Activated T-helper 9 cell treated with anti-CD3 and anti-CD28 coated beads, Interleukin-2, amount 50 U/mL, for 16 hours (primary cell): ENCODE results near the gene DUSP9.

Experiments
- DNase-seq: peaks from one replicate; pipeline ENCODE4 v3.0.0-alpha.2; 2020; ENCODE audit warnings: low read depth

DUSP9 gene

DNA sequence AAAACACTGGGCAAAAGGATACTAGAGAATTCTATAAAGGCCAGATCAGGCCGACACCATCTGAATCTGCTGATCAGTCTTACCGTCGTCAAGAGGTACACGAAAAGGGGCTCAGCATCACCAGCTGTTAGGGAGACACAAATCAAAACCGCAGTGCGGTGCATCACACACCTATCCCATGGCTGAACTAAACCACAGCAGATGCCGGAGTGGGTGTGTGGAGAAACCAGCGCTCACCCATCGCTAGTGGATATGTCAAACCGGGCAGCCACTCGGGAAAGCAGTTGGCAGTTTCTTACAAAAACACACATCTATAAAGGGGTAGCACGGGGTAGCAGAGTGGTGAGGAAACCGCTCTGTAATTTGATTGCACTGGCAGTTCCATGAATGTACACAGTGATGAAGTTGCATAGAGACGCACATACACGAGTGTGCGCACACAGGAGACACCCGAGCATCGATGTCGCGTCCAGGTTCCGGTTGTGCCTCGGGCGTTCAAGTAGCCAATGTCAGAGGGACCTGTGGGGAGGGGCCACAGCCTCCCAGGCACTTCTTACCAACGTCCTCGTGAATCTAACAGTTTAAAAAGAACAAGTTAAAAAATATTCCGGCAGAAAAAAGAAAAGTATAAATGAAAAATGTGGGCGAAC is 24.9 kb upstream of the DUSP9 start:
- no peak for DNase-seq

DNA sequence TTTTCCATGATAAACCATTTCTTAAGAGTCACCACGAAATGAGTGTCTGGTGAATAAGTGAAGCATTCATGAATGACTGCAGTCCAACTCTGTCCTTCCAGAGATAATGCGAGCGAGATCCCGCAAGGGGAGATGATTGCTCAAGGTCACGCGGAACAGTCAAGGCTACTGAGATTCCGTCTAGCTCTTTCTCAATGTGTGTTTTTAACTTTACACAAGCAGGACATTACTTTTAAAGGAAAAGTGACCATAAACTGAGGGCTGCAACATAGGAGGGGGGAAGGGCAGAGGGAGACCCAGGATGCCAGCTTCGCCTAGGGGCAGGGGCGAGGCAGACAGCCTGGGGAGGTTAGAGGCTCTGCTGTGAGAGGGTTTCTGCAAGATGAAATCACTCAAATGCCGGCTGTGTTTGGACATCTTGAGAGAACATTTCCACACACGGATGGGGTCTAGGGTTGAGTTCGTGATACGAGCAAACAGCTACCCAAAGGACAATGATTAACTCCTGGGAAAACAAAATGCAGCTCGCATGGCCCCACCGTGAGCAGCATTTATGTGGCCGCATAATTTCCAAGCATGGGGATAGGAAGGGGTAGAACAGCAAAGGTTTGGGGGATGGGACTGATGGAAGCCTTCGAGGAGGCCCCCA is 24.2 kb upstream of the DUSP9 start:
- no peak for DNase-seq

DNA sequence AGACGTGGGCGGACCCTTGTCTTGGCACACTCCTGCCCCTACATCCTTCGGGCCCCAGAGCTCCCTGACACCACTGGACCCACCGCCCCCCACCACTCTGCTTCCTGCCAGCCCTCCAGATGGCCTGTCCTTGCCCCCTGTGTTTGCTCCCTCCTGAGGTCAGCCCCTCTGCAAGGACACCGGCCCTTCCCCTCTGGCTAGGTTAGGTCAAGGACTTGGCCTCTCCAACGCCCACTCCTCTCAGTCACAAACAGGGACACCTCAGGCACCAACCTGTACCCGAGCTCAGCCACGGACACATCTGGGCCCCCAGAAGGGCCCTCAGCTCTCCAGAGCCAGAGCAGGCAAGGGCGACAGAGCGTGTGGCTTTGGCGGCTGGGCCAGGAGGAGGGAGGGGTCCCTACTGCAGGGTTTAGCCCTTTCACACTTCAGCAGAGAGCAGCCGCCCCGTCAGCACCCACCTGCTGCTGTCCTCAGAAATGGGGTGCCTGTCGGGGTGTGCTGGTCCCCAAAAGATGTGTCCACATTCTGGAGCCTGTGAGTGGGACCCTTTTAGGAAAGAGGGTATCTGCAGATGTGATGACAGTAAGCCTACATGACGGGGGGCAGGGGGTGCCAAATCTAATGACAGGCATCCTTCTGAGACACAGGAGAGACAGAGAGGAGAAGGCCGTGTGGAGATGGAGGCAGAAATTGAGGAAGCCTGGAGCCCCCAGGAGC is 23.5 kb upstream of the DUSP9 start:
- no peak for DNase-seq

DNA sequence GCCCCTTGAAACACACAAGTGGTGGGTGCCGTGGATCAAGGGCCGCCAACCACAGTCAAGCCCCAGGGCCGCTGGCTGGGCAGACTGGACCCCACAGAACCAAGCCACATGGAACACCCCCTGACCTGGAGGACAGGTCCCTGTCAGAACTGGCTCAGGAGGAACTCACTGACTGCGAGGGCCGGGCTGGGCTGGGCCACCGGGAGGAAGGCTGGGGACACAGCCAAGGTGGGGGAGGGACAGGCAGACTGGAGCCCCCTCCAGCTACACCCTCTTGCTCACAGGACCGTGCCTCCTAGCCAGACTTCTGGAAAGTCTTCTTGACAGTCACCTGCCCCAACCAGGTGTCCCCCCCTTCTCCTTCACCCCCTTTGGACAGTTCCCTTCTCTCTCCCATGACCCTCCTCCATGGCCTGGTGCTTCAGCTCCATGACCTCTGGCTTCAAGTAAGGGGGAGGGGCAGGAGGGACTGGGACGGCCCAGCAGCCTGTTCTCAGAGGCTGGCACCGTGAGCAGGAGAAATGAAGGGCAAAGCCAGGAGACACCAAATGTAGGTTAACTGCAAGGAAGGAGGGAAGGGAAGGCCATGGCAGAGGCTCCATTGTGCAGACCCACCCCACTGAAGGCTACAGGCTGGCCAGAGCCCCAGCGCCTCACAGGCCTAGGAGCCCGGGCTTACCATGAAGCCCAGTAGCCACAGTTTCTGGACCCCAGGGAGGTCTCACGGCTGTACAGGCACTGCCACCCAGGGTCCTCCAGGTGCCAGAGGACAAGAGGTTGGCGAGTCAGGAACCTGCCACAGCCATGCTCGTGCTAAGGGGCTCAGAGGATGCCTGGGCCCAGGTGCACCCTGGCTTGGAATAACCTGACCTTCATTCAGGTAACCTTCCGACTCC is 22.6 kb upstream of the DUSP9 start:
- DNase-seq: no peak

DNA sequence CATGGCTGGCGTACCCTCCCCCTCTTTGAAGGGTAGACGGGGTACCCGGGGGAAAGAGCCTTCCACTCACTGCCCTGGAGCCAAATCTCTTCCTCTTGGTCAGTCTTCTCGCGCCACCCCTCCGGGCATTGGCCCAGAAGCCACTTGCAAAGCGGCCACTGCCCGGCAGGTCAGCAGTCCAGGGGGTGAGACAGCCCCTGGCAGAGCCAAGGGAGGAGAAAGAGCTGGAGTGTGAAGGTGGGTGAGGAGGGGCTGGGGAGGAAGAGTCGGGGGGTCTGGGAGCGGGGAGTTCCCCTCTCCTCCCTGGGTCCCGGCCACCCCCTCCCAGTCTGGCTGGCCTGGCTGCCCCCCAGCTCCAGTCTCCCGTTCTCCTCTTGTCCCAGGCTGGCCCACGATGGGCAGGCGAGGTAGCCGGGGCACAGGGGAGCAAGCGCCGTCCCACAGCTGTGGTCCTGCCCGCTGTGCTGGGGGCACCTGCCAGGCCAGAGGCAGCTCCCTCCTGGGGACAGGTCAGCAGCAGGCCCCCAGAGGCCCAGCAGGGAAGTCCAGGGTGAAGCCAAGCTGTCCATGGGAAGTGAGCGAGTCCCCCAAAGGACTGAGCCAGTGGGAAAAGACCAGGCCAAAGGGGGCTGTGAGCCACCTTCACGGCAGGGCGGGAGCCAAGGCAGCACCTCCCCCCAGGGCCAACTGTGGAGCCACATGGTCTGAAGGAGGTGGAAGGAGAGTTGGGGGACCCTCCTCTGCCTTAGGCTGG is 21.6 kb upstream of the DUSP9 start:
- DNase-seq: no peak

DNA sequence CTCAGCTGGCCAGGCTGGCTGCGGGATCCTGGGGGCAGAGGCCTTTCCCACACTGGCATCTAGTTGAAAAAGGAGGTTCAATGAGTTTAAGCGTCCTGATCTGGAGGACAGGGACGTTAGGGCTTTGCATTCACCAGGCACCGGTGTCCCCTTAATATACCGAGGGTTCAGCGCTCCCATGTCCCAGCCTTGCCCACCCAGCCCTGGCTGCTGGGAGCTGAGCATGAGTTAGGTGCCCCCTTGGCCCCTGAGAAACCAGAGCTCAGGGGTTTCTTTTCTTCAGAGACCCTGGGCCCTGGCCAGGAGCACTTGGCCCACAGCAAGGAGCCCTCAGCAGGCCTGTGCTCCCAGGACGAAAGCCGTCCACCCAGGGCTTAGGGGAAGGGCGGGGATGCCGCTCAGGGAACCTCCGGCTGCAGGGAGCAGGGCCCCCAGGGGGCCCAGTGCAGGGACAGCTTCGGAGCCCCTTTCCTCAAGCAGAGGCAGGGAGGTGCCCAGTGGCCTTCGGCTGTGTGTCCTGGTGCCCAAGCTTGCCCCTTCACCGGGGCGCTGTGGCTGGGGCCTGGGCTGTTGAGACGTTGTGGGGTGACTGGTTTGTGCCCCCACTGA is 20.9 kb upstream of the DUSP9 start:
- no peak for DNase-seq

DNA sequence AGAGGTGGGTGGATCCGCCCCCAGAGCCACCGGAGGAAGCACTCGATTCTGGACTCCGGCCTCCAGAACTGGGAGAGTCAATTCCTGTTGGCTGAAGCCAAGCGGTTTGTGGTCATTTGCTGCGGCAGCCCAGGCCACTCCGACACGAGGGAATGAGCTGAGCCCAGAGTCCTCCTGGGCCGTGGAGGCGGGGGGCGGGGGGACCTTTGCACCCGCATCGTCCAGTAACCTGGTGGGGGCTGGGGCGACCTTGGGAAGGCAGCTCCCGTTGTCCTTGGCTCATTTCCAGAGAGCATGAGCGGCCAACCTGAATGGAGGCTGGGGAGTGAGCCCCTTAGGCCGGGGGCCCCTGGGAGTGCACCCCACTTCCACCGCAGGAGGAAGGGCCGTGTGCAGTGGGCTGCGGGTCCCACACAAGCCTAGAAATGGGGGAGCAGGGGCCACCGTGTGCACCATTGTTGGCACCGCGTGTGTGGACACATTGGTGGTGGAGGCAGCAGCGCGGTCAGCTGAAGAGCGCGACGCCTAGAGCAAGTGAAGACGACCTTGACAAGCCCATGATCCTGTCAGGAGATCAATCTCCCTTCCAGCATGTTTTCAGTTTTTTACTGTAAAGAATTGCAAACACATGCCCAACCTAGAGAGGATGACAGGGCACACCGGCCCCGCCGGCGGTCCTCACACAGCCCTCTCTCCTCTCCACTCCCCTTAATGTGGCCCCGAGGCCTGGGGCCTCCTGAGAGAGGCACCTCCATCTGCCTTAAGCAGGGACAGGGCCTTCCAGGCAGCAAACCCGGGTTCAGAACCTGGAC is 19.9 kb upstream of the DUSP9 start:
- DNase-seq: no peak

DNA sequence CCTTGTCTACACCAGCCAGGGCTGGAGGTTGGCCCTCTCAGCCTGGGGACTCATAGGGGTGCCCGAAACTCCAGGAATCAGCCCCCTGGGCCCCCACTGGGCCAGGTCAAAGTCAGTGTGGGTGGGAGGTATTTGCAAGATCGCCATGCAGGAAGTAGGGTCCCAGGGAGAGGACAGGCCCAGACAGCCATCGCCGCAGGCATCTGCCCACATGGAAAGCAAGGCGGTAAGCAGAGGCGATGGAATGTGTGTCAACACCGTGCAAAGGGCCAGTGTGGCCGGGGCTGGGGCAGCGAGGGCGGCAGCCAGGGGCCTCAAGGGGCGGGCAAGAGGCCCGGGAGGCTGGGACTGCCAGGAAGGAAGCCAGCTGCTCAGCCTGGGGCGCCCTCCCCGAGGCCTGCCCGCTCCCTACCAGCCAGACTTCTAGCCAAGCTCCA is 19.3 kb upstream of the DUSP9 start:
- no peak for DNase-seq

DNA sequence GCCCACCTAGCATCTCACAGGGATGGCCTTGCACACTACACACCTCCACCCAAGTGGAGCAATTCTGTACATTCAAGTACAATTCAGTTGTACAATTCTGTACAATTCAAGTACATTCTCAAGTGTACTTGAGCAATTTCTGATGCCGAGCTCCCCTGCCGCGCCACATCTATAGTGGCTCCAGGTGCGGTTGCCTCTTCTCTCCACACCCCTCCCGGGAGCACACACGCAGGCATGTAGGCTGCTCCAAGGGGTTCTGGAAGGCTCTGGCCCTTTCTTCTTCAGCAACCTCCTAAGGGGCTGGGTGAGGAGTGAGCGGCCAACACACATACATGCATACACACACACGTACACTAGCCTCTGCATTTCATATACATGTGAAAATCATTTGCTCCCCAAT is 18.9 kb upstream of the DUSP9 start:
- DNase-seq: no peak

DNA sequence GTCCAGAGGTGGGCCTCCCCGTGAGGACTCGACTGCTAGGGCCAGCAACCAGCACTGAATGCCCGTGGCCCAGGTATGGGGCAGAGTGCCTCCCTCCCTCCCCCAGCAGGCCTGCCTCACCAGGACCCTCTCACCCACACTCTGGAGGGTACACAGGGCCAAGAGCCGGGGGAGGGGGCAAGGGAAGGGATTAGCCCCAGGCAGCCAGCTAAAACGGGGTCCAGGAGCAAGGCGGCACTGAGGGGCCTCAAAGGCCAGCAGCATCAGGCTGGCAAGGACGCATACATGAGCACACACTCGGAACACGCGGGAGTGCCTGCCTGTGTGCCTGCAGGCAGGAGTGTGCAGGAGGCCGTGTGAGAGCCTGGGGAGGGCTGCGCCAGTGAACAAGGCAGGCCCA is 18.3 kb upstream of the DUSP9 start:
- DNase-seq: no peak

DNA sequence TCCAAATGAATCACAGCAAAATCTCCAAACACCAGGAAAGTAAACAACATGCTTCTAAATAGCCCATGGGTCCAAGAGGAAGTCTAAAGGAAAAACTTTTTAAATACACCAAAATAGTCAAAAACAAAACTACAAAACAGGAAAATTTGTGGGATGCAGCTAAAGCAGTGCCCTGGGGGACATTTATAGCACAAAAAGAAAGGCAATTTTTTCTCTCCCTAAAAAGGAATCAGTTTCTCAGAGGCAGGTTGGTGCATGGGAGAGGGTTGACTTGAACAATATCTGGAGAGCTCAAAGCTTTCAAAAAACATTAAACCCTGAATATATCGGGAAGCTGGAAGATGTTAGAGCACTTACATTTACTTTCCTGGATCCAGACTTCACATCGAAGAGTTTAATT is 15.7 kb upstream of the DUSP9 start:
- DNase-seq: no peak

DNA sequence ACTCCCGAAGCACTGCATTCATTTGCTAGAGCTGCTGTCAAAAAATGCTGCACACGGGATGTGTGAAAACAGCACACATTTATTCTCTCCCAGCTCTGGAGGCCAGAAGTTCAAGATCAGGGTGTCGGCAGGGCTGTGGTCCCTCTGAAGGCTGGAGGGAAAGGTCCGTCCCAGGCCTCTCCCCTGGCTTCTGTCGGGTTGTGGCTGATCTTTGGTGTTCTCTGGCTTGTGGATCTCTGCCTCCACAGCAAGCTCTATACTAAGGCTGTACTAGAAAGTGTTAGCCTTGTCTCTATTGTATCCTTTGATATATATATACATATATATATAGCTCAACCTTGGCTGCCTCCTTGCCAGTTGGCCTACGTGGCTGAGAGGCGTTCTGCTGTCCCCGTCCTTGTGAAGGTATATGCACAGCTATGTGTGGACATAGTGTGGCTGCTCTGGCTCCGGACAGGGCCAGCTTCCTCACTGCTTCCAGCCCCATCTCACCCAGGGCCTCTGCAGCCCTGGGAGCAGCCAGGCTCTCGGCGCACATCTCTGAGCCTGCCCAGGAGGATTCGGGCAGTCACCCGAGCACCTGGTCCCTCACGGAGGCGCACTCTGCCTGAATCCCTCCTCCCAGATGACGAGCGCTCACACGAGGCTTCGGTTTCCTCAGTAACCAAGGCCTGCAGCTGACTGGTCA is 15.0 kb upstream of the DUSP9 start:
- DNase-seq: no peak

DNA sequence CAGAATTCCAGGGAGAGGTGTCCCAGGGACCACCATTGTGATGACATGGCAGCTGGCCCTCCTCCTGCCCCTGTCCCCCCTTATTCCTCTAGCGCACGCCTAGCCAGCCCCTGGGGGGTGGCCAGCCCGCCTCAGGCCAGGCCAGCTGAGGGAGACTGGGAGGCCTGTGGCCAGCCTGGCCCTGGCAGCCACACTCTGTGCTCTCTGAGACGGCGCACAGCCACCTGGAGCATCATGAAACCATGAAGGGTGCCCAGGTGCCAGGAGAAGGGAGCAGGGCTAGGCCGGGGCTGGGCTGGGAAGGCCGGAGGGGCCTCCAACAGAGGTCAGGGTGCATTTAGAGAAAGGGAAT is 14.4 kb upstream of the DUSP9 start:
- DNase-seq: no peak

DNA sequence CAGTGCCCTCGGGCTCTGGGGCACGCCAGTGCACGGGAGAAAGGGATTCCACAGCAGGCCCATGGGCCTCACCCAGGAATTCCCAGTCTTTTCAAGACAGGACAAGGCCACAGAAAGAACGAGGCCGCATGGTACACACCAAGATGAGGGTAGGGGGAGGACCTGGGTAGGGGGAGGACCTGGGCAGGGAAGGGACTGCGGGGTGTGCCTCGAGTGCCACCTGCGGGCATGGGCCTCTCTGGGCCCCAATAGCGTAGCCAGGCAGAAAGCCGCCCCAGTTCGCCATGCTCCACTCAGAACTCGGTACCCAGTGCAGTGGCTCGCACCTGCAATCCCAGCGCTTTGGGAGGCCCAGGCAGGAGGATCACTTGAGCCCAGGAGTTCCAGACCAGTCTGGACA is 14.0 kb upstream of the DUSP9 start:
- no peak for DNase-seq

DNA sequence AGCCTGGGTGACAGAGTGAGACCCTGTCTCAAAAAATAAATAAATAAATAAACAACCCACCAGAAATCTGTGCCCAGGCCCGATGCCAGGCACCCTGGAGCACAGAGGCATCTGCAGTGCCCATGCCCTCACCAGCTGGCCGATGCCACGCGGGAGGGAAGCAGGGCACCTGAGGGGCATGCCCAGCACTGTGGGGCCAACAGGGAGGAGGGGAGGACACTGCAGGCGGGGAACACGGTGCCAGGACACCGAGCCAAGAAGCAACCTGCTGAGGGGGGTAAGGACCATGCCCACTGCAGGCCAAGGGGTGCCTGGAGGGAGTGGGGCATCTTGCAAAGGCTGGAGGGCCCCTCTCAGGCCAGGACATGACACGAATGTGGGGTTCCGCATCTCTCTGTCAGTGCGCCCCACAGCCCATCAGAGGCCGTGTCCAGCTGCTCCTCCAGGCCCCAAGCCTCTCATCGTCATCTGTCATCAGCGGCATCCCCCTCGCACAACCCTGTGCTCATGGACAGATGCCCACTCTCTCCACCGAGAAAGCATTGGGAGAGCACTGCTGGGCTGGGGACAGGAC is 13.3 kb upstream of the DUSP9 start:
- DNase-seq: no peak

DNA sequence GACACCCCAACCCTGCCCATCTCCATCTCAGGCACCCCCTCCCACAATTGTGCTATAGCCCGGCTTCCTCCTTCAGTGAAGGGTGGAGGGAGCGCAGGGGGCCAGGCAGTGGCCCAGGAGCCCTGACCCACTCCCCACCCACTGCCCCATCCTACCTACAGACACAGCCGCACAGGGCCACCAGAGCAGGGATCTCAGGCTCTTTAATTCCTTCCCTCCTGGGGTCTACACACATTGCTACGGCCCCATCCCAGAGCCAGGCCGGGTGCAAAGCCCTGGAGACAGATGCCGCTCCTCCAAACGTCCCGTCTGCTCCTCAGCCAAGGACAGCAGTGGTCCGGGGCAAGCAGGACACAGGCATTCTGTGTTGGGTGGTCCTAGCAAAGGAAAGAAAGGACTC is 12.8 kb upstream of the DUSP9 start:
- DNase-seq: no peak

DNA sequence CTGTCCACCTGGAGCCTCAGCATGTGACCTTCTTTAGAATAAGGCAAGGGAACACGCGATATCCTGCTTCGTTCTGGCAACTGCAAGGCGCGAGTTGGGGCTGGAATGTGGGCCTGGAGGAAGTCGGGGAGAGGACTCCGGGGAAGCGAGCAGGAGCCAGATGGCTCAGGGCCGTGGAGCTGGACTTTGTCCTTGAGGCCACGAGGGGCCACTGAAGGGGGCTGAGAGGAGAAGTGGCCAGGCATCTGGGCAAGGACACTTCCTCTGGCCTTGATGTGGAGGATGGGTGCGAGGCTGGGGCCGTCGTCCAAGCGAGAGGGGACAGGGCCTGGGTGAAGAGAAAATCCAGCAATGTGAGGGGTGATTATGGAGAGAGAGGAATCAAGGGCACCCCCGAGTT is 12.2 kb upstream of the DUSP9 start:
- no peak for DNase-seq

DNA sequence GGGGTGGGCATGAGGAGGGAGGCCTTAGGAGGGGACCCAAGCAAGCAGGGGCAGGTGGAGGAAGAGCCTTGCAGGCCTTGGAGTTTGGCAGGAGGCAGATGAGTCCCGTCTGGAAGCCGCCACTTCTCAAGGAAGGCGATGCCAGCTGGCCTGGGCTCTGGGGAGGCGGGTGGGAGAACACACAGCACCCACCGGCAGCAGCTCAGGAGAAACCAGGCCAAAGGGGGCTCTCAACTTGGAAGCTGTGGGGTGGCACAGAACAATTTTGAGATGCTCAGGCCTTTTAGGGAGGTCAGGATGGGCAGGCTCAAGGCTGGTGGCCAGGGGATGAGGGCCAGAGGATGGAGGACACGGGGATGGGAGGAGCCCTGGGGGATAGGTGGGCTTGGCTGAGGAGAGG is 11.6 kb upstream of the DUSP9 start:
- DNase-seq: no peak

DNA sequence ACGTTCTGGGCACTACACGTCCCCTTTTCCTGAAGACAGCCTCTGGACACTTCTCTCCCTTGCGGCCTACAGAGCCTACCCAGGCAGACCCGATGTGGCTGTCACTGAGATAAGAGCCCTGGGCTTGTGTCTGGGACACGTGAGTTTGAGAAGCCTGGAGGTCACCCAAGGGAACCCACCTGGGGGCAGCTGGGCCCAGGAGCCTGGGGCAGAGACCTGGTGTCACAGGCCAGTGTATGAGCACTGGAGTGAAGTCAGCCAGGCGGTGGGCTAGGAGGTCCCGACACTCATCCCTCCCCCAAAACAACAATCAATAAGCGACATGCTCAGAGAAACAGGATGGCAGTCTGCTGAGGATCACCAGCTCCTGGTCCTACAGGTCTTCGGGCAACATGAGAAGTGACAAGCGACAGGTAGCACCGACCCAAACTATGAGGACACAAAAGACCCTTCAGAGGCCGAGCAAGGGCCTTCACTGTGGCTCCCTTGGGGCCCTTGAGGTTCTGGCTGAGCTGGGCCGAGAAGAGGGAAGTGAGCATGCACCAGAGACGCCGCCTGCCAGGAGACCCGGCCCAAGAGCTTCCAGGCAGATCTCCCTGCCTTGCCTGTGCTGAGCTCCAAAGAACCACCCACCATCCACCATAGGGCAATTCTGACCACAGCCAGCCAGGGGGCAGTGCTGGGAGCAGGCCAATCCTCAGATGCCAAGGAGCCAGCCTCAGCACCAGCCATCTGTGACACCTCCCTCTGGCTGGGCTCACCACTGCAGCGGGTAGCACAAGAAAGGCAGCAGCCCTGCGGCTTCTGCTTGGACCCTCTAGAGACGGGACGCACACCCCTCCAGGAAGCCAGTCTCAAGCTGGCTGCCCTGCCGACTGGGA is 11.0 kb upstream of the DUSP9 start:
- DNase-seq: no peak
